HEK293T (cell line): ENCODE measurements around the gene CARS2.

Source experiments
- CTCF ChIA-PET: fragments of 350-600 bp; formaldehyde crosslinking; extraction: SDS; loops from one replicate; lab custom pipeline; 2021; ENCODE audit warnings: antibody characterized with exemption, inconsistent platforms; lab: Yijun Ruan, JAX
- POLR2A ChIA-PET: fragments of 350-600 bp; formaldehyde crosslinking; extraction: SDS; loops from one replicate; lab custom pipeline; 2020; ENCODE audit warnings: antibody characterized with exemption, inconsistent platforms; lab: Yijun Ruan, JAX
- DNase-seq: peaks from one replicate; pipeline ENCODE4 v3.0.0; 2012; ENCODE audit warnings: mixed read lengths; ENCODE audit errors: extremely low spot score
- ARNT ChIP-seq: fragments of 450-650 bp; IDR thresholded peaks from 2 replicates; pipeline ENCODE4 v1.6.1; 2017; ENCODE audit warnings: mild to moderate bottlenecking
- BHLHE40 ChIP-seq: fragments of 450-650 bp; IDR thresholded peaks from 2 replicates; pipeline ENCODE4 v1.6.1; 2016; ENCODE audit warnings: mild to moderate bottlenecking, moderate library complexity, borderline replicate concordance
- CTBP1 ChIP-seq: fragments of 450-650 bp; IDR thresholded peaks from 2 replicates; pipeline ENCODE4 v1.6.1; 2016; ENCODE audit warnings: borderline replicate concordance
- ELF4 ChIP-seq: fragments of 450-650 bp; IDR thresholded peaks from 2 replicates; pipeline ENCODE4 v1.6.1; 2017; ENCODE audit warnings: antibody characterized with exemption
- FOXA1 ChIP-seq: fragments of 450-650 bp; IDR thresholded peaks from 2 replicates; pipeline ENCODE4 v1.6.1; 2016; ENCODE audit warnings: mild to moderate bottlenecking
- FOXK2 ChIP-seq: fragments of 450-650 bp; IDR thresholded peaks from 2 replicates; pipeline ENCODE4 v1.6.1; 2016; ENCODE audit warnings: mild to moderate bottlenecking
- FOXM1 ChIP-seq: fragments of 450-650 bp; IDR thresholded peaks from 2 replicates; pipeline ENCODE4 v1.6.1; 2017; ENCODE audit warnings: mild to moderate bottlenecking, borderline replicate concordance
- HDGF ChIP-seq: fragments of 450-650 bp; IDR thresholded peaks from 2 replicates; pipeline ENCODE4 v1.6.1; 2017; ENCODE audit warnings: antibody characterized with exemption, borderline replicate concordance
- L3MBTL2 ChIP-seq: fragments of 450-650 bp; conservative IDR thresholded peaks from 2 replicates; pipeline ENCODE4 v1.6.1; 2016; ENCODE audit warnings: mild to moderate bottlenecking
- LEF1 ChIP-seq: fragments of 450-650 bp; IDR thresholded peaks from 2 replicates; pipeline ENCODE4 v1.6.1; 2017; ENCODE audit warnings: mild to moderate bottlenecking, borderline replicate concordance
- NFRKB ChIP-seq: fragments of 450-650 bp; IDR thresholded peaks from 2 replicates; pipeline ENCODE4 v1.6.1; 2016; ENCODE audit warnings: mild to moderate bottlenecking, moderate library complexity
- SP1 ChIP-seq: fragments of 450-650 bp; IDR thresholded peaks from 2 replicates; pipeline ENCODE4 v1.6.1; 2017
- SUZ12 ChIP-seq: fragments of 450-650 bp; IDR thresholded peaks from 2 replicates; pipeline ENCODE4 v1.6.1; 2016; ENCODE audit warnings: mild to moderate bottlenecking
- TARDBP ChIP-seq: fragments of 450-650 bp; IDR thresholded peaks from 2 replicates; pipeline ENCODE4 v1.6.1; 2016
- ZNF384 ChIP-seq: fragments of 450-650 bp; IDR thresholded peaks from 2 replicates; pipeline ENCODE4 v1.6.1; 2016
- TF ChIP-seq, protein P1 (sequence below): fragments of 450-650 bp; IDR thresholded peaks from 2 replicates; pipeline ENCODE4 v1.6.1; 2016

The CARS2 gene

GRCh38 chr13:110716247-110716515 lies 10.3 kb upstream of the CARS2 start:
- DNase-seq = no peak
- ChIA-PET CTCF (interaction anchor here (0.8 kb wide), 1 partner anchor 104 kb away, joined by 6 read pairs; no protein-coding TSS in a partner anchor), POLR2A (interaction anchor here (1.1 kb wide), 1 partner anchor 10 kb away, joined by 3 read pairs; the partner anchor contains the start of gene CARS2)
- TF ChIP-seq TARDBP (no peak), FOXM1 (no peak), LEF1 (no peak)

DNA sequence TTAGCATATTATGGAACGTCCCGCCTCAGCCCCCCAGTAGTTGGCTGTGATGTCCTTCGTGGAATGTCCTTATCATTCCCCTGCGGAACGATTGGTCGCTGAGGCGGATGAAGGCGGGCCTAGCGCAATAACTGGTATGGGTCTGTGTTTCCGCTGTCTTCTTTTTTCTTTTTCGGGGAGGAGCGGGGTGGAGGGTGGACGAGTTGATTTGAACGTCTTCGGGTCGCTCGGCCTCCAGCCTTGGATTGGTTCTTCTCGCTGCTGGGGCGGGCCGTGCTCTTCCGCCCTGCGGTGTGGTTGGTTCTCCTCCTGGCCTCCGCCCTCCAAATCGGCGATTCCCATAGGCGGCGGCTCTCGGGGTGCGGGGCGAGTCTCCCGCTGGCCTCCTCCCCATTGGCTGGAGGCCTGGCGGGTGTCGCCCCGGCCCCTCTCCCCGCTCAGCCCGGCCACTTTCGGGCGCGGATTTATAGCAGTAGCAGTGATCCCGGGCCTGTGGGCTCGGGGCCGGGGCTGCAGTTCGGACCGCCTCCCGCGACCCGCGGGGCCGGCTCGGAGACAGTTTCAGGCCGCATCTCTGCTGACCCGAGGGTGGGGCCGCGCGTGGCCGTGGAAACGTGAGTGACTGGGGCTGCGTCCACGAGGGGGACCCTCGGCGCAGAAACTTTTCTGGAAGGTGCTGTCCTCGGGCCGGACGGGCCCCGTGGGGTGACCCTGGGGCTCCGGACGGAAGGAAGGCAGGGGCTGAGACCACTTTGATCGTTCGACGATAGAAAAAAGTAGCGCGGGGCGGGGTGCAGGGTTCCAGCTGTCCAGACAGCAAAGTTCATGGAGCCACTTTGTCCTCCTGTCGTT lies 9.7 kb upstream of the CARS2 start:
- ChIA-PET CTCF (interaction anchor here (0.6 to 0.8 kb wide), 2 partner anchors 14 to 104 kb away, joined by 3 to 6 read pairs; no protein-coding TSS in a partner anchor), POLR2A (interaction anchor here (0.6 to 1.2 kb wide), 30 partner anchors 8 to 1912 kb away, joined by 3 to 9 read pairs (median 4); partner anchors contain the start of genes ANKRD10, CARS2 and NAXD)
- TF ChIP-seq, protein P1, sequence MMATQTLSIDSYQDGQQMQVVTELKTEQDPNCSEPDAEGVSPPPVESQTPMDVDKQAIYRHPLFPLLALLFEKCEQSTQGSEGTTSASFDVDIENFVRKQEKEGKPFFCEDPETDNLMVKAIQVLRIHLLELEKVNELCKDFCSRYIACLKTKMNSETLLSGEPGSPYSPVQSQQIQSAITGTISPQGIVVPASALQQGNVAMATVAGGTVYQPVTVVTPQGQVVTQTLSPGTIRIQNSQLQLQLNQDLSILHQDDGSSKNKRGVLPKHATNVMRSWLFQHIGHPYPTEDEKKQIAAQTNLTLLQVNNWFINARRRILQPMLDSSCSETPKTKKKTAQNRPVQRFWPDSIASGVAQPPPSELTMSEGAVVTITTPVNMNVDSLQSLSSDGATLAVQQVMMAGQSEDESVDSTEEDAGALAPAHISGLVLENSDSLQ = peak; percentile 95
- no peak for TF ChIP-seq HDGF
- DNase-seq = peak; percentile 63

GRCh38 chr13:110714797-110715394 lies 9.0 kb upstream of the CARS2 start:
- DNase-seq = no peak
- ChIA-PET POLR2A (interaction anchor here (0.6 to 1.2 kb wide), 30 partner anchors 9 to 1912 kb away, joined by 3 to 9 read pairs (median 4); partner anchors contain the start of genes ANKRD10, CARS2 and NAXD), CTCF (interaction anchor here (0.6 kb wide), 1 partner anchor 13 kb away, joined by 3 read pairs; no protein-coding TSS in a partner anchor)
- TF ChIP-seq ARNT (no peak), ZNF384 (peak; percentile 75), FOXA1 (no peak), NFRKB (no peak), HDGF (no peak), ELF4 (peak; percentile 88), CTBP1 (no peak), FOXK2 (no peak), SUZ12 (no peak)

DNA sequence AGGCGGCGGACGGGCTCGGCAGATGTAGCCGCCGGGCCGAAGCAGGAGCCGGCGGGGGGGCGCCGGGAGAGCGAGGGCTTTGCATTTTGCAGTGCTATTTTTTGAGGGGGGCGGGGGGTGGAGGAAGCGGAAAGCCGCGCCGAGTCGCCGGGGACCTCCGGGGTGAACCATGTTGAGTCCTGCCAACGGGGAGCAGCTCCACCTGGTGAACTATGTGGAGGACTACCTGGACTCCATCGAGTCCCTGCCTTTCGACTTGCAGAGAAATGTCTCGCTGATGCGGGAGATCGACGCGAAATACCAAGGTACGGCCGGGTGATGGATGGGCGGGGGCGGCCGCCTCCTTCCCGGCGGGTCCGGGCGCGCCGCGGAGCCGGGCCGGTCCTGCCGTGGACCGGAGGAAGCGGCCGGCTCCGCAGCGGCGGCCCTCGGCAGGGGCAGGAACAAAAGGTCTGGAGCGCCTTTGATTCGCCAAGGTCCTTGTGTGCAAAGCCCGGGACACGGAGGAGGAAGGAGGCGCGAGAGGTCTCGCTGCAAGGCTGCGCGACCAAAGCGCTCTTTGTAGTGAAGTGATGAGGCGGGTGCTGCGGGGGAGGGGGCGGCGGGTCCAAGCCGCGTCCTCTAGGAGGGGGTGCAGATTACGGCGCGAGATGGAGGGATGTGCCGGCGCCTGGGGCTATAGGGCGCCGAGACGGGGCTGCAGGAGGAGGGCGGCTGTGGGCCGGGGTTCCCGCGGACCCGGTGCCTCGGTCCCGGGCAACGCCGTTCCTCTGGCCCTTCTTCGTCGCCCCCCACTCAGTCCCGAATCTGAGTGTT lies 8.3 kb upstream of the CARS2 start:
- DNase-seq = no peak
- POLR2A ChIA-PET = interaction anchor here (0.6 to 1.2 kb wide), 2 partner anchors 29 to 31 kb away, joined by 3 to 7 read pairs; no protein-coding TSS in a partner anchor
- TF ChIP-seq TARDBP (no peak), LEF1 (no peak), ARNT (no peak), BHLHE40 (no peak), FOXK2 (no peak), L3MBTL2 (no peak), SP1 (no peak), ELF4 (no peak), HDGF (no peak), CTBP1 (no peak), ZNF384 (no peak), FOXM1 (no peak), FOXA1 (no peak), SUZ12 (no peak), NFRKB (no peak)
- TF ChIP-seq, protein P1 = no peak
- CTCF ChIA-PET = no interaction called here

GRCh38 chr13:110713642-110713952 lies 7.7 kb upstream of the CARS2 start, which contains the start of gene ING1:
Gene ING1 (plus strand): TSS chr13:110713700. CDS start chr13:110714150, 450 bp downstream.
- TF ChIP-seq LEF1 = no peak
- no peak for TF ChIP-seq FOXK2
- TF ChIP-seq BHLHE40 = no peak
- TF ChIP-seq ELF4 = no peak
- no peak for TF ChIP-seq SUZ12
- TF ChIP-seq, protein P1 = no peak
- TF ChIP-seq ZNF384 = no peak
- TF ChIP-seq L3MBTL2 = no peak
- TF ChIP-seq NFRKB = no peak
- no peak for TF ChIP-seq TARDBP
- TF ChIP-seq FOXM1 = no peak
- TF ChIP-seq SP1 = no peak
- no peak for TF ChIP-seq FOXA1
- TF ChIP-seq CTBP1 = no peak
- TF ChIP-seq ARNT = no peak
- ChIA-PET CTCF (no interaction called here), POLR2A (no interaction called here)
- DNase-seq = no peak
